Measurements from ENCODE around the gene GEN1. TPM values are rescaled to one million over a fixed set of nuclear protein-coding genes. Genes with fewer than 3 reads are reported as not detected.

Gene GEN1
- total and polyA plus RNA-seq, 4 donors = 1.2 to 12.7 (median 7.8) TPM

DNA sequence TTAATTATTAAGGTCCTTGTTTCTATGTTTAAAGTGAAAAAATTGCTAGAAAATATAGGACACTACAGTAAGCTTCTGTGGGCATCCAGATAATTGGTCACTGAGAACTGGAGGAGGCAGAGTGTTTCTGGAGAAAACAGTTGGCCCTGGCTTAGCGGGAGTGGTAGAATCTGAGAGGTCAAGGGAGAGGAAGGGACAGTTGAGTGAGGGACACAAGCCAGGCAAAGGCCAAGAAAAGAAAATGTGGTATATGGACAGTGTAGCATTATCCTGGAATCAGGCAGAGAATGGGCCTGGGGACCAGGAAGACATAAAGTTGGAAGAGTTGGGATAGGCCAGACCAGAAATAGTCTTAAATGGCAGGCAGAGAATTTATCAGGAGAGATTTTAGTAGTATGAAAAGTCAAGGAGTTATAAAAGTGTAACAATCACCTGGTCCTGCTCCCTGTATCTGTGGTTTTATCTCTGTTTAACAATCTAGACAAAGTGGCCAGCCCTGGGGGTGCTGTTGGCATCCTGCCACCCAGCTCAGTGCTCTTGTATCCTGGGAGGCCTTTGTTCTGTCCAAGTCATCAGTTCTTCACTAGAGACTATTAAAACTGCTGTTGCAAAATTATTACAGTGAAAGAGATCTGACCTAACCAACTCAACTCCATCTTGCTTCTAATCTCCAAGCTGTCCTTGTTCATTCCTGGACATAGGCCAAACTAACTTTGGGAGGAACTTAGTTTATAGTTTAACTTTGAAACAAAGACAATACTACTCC is 46.9 kb downstream of the GEN1 start:
- TF ChIP-seq, protein P1, sequence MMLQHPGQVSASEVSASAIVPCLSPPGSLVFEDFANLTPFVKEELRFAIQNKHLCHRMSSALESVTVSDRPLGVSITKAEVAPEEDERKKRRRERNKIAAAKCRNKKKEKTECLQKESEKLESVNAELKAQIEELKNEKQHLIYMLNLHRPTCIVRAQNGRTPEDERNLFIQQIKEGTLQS (IDR thresholded peaks at IDR 0.05) = no peak
- TF ChIP-seq, protein P2, sequence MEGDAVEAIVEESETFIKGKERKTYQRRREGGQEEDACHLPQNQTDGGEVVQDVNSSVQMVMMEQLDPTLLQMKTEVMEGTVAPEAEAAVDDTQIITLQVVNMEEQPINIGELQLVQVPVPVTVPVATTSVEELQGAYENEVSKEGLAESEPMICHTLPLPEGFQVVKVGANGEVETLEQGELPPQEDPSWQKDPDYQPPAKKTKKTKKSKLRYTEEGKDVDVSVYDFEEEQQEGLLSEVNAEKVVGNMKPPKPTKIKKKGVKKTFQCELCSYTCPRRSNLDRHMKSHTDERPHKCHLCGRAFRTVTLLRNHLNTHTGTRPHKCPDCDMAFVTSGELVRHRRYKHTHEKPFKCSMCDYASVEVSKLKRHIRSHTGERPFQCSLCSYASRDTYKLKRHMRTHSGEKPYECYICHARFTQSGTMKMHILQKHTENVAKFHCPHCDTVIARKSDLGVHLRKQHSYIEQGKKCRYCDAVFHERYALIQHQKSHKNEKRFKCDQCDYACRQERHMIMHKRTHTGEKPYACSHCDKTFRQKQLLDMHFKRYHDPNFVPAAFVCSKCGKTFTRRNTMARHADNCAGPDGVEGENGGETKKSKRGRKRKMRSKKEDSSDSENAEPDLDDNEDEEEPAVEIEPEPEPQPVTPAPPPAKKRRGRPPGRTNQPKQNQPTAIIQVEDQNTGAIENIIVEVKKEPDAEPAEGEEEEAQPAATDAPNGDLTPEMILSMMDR (IDR thresholded peaks at IDR 0.05; ENCODE audit: low read depth, low read length, missing input control) = no peak
- TF ChIP-seq FOXA1 (IDR thresholded peaks at IDR 0.05) (no peak), NR2F2 (IDR thresholded peaks at IDR 0.05) (no peak), SP1 (IDR thresholded peaks at IDR 0.05) (no peak)
- DNase-seq (ENCODE audit: low spot score) = no peak

DNA sequence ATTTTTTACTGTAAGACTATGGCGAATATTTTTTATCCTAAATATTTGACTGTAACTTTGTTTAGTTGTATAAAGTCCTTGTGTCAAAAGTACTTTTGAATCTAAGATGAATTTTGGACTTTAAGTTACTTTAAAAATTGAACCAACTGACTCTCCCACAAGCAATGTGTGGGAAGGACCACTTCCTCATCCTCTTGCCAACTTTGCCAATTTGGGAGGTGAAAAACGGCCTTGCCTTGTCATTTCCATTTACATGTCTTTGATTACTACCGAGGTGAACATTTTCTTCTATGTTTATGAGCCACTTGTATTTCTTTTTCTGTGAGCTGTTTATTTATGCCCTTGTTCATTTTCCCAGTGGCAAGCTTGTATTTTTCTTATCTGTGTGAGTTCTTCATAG is 49.6 kb downstream of the GEN1 start:
- no peaks in the 10 kb centered on the region for H3K27me3 ChIP-seq (ENCODE audit: control insufficient read depth in 4 of 4, insufficient read depth in 4 of 4, low read length in 3 of 4)
- no peaks in the 10 kb centered on the region for H3K9me3 ChIP-seq (ENCODE audit: control insufficient read depth in 4 of 4, low read length in 3 of 4)
- WGBS = 66% methylated on average over 3 of the region's 3 CpGs
- no peak overlapping the region for H3K9ac ChIP-seq (ENCODE audit: low read depth in 1 of 2, low read length in 2 of 2)
- H3K27ac ChIP-seq (ENCODE audit: low read depth in 1 of 2, low read length in 2 of 2) = no peak overlapping the region
- DNase-seq (ENCODE audit: low spot score) = no peak
- H3K36me3 ChIP-seq (ENCODE audit: control insufficient read depth in 4 of 4, insufficient read depth in 3 of 4, low read depth in 1 of 4, low read length in 3 of 4) = no peaks in the 10 kb centered on the region
- no peaks in the 10 kb centered on the region for H3K4me1 ChIP-seq (ENCODE audit: control insufficient read depth in 4 of 4, insufficient read depth in 4 of 4, low read length in 3 of 4)
- no peak overlapping the region for H3K4me3 ChIP-seq (ENCODE audit: low read depth in 1 of 3, low read length in 3 of 3)
- TF ChIP-seq, protein P2 (IDR thresholded peaks at IDR 0.05; ENCODE audit: low read depth, low read length, missing input control) = no peak
- no peak for TF ChIP-seq HNF4A (conservative IDR thresholded peaks at IDR 0.05)
- TF ChIP-seq JUND (IDR thresholded peaks at IDR 0.05) = no peak
- no peak for TF ChIP-seq RAD21 (IDR thresholded peaks at IDR 0.05)

More for the DNA sequence above, 46.9 kb downstream of the GEN1 start:
- Histone ChIP-seq H3K9me3 (ENCODE audit: control insufficient read depth in 4 of 4, low read length in 3 of 4) (no peaks in the 10 kb centered on the region), H3K27me3 (ENCODE audit: control insufficient read depth in 4 of 4, insufficient read depth in 4 of 4, low read length in 3 of 4) (no peaks in the 10 kb centered on the region), H3K9ac (ENCODE audit: low read depth in 1 of 2, low read length in 2 of 2) (no peak overlapping the region), H3K36me3 (ENCODE audit: control insufficient read depth in 4 of 4, insufficient read depth in 3 of 4, low read depth in 1 of 4, low read length in 3 of 4) (no peaks in the 10 kb centered on the region), H3K27ac (ENCODE audit: low read depth in 1 of 2, low read length in 2 of 2) (no peak overlapping the region), H3K4me3 (ENCODE audit: low read depth in 1 of 3, low read length in 3 of 3) (no peak overlapping the region), H3K4me1 (ENCODE audit: control insufficient read depth in 4 of 4, insufficient read depth in 4 of 4, low read length in 3 of 4) (no peaks in the 10 kb centered on the region)
- WGBS = 96% methylated on average over 1 of the region's 1 CpG

DNA sequence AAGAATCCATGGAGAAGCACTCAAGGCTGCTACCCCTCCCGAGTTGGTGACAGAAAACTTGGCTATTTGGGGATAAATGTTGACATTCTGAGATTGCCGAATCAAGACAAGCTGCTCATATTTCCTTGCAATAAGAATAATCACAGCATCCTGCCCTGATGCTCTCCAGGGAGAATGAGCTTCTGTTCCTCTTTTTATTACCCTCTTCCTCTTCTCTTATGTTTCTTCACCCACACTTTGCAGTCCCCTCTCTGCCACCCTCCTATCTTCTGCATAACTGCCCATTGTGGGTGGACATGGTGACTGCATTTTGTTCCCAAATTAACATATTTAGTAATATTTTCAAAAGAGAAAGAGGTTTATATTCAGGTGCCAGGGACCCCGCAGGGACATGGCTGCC is 50.4 kb downstream of the GEN1 start:
- H3K36me3 ChIP-seq (ENCODE audit: control insufficient read depth in 4 of 4, insufficient read depth in 3 of 4, low read depth in 1 of 4, low read length in 3 of 4) = no peaks in the 10 kb centered on the region
- no peaks in the 10 kb centered on the region for H3K9me3 ChIP-seq (ENCODE audit: control insufficient read depth in 4 of 4, low read length in 3 of 4)
- H3K9ac ChIP-seq (ENCODE audit: low read depth in 1 of 2, low read length in 2 of 2) = no peak overlapping the region
- no peaks in the 10 kb centered on the region for H3K27me3 ChIP-seq (ENCODE audit: control insufficient read depth in 4 of 4, insufficient read depth in 4 of 4, low read length in 3 of 4)
- WGBS = 73% methylated on average over 3 of the region's 3 CpGs
- TF ChIP-seq FOXA1 (IDR thresholded peaks at IDR 0.05) (no peak), NR2F2 (IDR thresholded peaks at IDR 0.05) (no peak), RAD21 (IDR thresholded peaks at IDR 0.05) (no peak), GABPA (IDR thresholded peaks at IDR 0.05 in 1 of 2, conservative IDR thresholded peaks at IDR 0.05 in 1 of 2) (no peak)
- TF ChIP-seq, protein P3, sequence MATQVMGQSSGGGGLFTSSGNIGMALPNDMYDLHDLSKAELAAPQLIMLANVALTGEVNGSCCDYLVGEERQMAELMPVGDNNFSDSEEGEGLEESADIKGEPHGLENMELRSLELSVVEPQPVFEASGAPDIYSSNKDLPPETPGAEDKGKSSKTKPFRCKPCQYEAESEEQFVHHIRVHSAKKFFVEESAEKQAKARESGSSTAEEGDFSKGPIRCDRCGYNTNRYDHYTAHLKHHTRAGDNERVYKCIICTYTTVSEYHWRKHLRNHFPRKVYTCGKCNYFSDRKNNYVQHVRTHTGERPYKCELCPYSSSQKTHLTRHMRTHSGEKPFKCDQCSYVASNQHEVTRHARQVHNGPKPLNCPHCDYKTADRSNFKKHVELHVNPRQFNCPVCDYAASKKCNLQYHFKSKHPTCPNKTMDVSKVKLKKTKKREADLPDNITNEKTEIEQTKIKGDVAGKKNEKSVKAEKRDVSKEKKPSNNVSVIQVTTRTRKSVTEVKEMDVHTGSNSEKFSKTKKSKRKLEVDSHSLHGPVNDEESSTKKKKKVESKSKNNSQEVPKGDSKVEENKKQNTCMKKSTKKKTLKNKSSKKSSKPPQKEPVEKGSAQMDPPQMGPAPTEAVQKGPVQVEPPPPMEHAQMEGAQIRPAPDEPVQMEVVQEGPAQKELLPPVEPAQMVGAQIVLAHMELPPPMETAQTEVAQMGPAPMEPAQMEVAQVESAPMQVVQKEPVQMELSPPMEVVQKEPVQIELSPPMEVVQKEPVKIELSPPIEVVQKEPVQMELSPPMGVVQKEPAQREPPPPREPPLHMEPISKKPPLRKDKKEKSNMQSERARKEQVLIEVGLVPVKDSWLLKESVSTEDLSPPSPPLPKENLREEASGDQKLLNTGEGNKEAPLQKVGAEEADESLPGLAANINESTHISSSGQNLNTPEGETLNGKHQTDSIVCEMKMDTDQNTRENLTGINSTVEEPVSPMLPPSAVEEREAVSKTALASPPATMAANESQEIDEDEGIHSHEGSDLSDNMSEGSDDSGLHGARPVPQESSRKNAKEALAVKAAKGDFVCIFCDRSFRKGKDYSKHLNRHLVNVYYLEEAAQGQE (IDR thresholded peaks at IDR 0.05) = no peak
- TF ChIP-seq, protein P4, sequence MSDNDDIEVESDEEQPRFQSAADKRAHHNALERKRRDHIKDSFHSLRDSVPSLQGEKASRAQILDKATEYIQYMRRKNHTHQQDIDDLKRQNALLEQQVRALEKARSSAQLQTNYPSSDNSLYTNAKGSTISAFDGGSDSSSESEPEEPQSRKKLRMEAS (IDR thresholded peaks at IDR 0.05) = no peak
- H3K27ac ChIP-seq (ENCODE audit: low read depth in 1 of 2, low read length in 2 of 2) = no peak overlapping the region
- H3K4me1 ChIP-seq (ENCODE audit: control insufficient read depth in 4 of 4, insufficient read depth in 4 of 4, low read length in 3 of 4) = no peaks in the 10 kb centered on the region
- no peak overlapping the region for H3K4me3 ChIP-seq (ENCODE audit: low read depth in 1 of 3, low read length in 3 of 3)
- DNase-seq (ENCODE audit: low spot score) = no peak
